ENCODE data around the gene MFSD6. TPM values are rescaled to one million over a fixed set of nuclear protein-coding genes. Genes with fewer than 3 reads are reported as not detected.
A peak's percentile ranks its signal among the peaks of the same experiment; 100 is the strongest.
"Not testable (repeated sequence)": the region's sequence is repeated elsewhere in the genome, so short reads cannot be mapped to it uniquely, and the experiment has no call there.

The MFSD6 gene
- total RNA-seq, 1 donor from 2014 or later, result 33.5 TPM

DNA sequence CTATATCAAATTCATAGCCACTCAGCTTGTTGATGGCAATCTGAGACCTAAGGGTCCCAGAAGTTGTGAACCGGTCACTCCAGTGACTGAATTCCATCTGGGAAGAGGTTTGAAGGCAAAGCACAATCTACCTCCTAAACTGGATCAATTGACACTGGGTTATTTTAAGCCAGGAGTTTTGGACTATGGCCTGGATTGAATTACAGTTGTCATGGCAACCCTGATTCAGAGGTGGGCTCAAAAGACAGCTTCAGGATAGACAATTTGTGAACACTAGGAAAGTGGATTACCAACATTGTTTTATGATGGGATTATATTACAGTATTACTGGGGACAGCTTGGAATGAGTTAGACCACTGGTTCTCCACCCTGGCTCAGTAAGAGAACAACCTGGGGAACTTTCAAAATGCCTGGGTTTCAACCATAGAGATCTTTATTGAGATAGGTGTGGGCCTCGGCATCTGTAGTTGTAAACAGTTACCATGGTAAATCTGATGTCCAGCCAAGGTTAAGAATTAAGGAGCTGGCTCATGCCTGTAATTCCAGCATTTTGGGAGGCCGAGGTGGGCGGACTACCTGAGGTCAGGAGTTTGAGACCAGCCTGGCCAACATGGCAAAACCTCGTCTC, 58.8 kb downstream of the MFSD6 start:
- peak; percentile 61 for DNase-seq

- DNase-seq, result peak; percentile 79
Measured at GRCh38 chr2:190467575-190468083, 59.5 kb downstream of the MFSD6 start.

DNA sequence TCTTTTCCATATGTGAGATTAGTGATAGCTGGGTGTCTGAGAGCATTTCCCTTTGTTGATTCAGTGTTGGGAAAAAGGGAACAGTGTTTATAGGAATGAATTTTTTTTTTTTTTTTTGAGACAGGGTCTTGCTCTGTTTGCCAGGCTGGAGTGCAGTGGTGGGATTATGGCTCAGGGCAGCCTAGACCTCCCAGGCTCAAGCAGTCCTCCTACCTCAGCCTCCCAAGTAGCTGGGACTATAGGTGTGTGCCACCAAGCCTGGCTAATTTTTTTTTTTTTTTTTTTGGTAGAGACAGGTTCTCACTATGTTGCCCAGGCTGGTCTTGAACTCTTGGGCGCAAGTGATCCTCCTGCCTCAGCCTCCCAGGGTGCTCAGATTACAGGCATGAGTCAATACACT, 60.2 kb downstream of the MFSD6 start:
- not testable (repeated sequence) for DNase-seq

GRCh38 chr2:190468814-190469569, 60.8 kb downstream of the MFSD6 start:
- DNase-seq, result peak; percentile 96

GRCh38 chr2:190469771-190470170, 61.6 kb downstream of the MFSD6 start:
- DNase-seq, result peak; percentile 90

DNA sequence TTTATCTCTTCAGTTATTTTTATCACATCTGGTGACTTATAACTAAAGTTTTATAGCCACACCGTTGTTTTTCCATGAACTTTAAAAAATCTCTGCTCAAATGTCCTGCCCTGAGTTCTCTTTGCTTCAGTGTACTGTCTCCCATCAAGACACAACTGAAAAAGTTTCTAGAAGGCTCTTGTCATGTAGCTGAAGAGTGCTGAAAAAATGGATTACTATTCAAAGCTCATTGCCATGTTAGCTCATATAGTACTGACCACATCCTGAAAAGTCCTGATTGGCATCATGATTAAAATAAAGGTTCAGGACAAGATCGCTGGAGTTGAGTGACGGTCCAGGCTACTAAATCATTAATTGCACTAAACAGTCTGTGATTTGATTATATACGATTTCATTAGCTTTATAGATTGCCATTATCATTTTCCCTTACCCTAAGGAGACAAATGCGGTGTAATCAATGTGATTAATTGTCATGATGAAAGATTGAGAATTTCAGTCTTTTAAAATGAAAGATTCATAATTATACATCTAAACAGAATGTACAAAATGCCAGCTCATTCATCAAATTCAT, 62.2 kb downstream of the MFSD6 start:
- no peak for DNase-seq

- peak; percentile 63 for DNase-seq
Measured at GRCh38 chr2:190477661-190478454, 69.7 kb downstream of the MFSD6 start.

GRCh38 chr2:190478572-190479195, 70.5 kb downstream of the MFSD6 start:
- DNase-seq, result no peak

DNA sequence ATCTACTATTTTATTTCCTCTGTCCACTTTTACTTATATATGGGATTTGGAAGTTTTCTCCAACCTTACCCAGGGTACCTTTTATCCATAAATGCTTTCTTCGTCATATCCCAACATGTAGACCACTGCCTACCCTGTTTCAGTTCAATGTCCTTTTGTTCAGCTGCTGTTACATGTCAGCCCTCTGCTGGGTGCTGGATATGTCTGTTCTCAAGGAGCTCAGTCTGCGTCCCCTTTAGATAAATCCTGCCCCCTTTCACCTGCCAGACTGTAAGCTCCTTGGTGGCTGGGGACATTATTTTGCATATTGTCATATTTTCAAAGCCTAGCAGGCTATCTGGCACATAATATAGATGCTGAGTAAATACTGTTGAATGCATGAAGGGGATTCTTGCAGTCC, 73.2 kb downstream of the MFSD6 start:
- no peak for DNase-seq

- peak; percentile 60 for DNase-seq
Measured at GRCh38 chr2:190482451-190482850, 74.3 kb downstream of the MFSD6 start.

GRCh38 chr2:190486037-190486623, 78.0 kb downstream of the MFSD6 start:
- no peak for DNase-seq

DNA sequence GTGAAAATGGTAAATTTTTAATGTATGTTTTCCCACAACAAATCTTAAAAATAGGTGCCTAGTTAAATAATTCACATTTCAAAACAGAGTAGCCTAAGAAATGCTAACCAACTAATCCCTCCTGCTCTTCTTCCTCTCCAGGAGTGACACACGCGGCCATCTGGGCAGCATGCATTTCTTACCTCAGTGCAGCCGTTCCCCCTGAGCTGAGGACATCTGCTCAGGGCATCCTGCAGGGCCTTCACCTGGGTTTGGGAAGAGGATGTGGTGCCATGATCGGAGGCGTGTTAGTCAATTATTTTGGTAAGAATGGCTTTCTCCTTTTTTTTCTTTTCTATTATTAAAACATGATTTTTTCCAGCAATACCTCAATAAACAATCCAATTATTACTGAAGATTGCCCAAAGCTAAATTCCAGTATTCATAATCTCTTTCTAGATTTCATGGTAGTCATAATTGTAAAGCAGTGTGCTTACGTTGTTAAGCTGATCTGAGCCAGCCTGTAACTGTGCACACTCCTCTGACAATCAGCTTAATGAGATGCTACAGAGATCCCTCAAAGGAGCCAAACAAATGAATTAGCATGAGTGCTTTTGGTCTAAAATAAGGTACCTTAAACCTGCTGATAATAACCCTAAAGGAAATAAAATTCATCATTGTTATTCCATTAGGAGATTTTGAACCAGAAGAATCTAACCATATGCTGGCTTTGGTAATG, 80.5 kb downstream of the MFSD6 start:
- no peak for DNase-seq

DNA sequence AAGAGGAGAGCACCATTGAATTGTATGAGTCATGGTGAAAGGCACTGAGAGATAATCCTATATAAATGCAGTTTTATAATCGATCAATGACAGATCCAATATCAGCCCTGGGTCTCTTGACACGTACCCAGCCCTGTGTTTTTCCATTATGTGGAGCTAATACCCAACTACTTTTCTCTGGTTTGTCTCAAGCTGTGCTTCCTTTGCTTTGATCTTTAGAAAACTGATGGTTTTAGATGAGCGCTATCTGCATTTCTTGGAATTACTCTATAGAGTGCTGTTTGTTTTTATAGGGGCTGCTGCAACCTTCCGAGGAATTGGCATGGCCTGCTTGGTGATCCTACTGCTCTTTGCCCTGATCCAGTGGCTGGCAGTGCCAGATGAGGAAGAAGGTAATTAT, 81.3 kb downstream of the MFSD6 start:
- DNase-seq, result no peak

DNA sequence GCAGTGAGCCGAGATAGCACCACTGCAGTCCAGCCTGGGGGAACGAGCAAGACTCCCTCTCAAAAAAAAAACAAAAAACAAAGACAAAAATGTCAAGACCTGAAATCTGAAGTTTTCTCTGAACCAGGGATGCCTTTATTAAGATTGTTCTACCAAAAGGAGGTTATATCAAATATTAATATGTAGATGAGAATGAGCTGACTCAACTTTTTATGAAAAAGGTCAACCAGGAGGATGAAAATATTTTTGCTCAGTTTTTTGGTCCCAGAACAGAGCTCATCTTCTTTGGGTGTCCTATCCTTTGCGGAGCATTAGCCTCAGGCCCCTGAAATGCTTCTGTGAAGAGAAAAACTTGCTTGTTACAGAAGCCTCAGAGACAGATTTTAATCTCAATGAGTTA, 82.3 kb downstream of the MFSD6 start:
- DNase-seq, result no peak

GRCh38 chr2:190493095-190493494, 84.9 kb downstream of the MFSD6 start:
- no peak for DNase-seq

DNA sequence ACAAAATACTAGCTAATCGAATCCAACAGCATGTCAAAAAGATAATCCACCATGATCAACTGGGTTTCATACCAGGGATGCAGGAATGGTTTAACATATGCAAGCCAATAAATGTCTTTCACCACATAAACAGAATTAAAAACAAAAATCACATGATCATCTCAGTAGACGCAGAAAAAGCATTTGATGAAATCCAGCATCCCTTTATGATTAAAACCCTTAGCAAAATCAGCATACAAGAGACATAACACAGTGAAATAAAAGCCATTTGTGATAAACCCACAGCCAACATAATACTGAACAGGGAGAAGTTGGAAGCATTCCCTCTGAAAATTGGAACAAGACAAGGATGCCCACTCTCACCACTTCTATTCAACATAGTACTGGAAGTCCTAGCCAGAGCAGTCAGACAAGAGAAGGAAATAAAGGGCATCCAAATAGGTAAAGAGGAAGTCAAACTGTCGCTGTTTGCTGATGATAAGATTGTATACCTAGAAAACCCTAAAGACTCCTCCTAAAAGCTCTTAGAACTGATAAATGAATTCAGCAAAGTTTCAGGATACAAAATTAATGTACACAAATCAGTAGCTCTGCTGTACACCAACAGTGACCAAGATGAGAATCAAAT, 86.6 kb downstream of the MFSD6 start:
- DNase-seq, result peak; percentile 59

GRCh38 chr2:190497428-190497827, 89.3 kb downstream of the MFSD6 start:
- peak; percentile 37 for DNase-seq

DNA sequence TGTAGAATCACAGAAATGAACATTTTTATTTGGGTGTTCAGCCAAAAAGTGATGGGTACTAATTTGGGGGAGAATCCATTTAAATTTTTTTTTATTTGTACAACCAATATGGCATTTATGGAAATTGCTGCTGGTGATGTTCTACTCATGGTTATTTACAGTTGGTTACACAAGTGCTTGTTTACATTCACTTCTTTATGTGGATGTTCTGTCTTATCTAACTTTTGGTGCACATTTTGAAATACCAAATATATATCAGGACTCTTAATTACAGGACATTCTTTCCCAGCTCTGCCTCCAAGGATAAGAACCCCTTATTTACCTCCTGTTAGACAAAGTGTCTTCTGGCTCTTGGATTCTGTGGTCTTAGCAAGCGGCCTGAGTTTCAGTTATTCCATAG, 91.1 kb downstream of the MFSD6 start:
- DNase-seq, result no peak

DNA sequence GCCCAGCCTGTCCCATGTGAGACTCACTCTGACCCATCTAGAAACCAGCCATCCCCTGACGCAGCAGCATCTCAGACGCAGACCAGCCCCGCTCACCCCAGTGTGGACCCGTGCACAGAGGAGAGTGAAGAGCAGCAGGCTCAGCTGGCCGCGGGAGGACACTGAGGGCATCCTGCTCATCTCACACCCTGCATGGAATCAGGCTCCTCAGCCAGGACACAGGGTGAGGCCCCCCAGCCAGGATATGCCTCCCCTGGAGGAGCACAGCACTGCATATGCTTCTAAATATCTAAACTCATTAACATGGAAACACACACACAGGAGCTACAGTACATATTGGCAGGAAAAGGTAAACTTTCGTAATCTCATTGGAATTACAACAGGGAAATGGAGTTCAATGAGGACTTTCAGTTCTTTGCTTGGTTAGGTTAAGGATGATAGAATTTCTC, 91.9 kb downstream of the MFSD6 start:
- peak; percentile 17 for DNase-seq

DNA sequence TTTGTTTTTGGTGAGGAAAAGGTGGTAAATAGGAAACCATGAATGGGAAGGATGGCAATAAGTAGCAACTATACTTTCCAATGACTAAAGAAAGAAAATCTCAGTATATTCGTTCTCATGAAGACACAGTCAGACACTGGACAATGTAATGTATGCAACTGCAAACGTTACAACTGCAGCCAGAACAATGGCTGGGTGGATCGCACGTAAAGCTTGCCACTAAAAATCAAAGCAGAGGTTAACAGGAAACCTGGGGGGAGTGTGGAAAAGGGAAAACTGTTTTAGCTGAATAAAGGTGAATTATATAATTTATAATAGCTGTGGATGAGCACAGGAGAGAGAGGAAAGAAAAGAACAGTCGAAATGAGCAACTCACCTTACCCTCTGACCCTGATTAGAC, 93.1 kb downstream of the MFSD6 start:
- no peak for DNase-seq

All from tongue (tissue), 2 donors.